Ishikawa (cell line): ENCODE results near the gene SRPK2.

Experiments used
- CEBPB ChIP-seq: IDR thresholded peaks from 2 replicates; pipeline ENCODE4 v1.6.1; 2012
- EP300 ChIP-seq: IDR thresholded peaks from 2 replicates; pipeline ENCODE4 v1.6.1; 2012; ENCODE audit warnings: borderline replicate concordance
- FOXM1 ChIP-seq: IDR thresholded peaks from 2 replicates; pipeline ENCODE4 v1.6.1; 2012; ENCODE audit warnings: low read depth, borderline replicate concordance
- RAD21 ChIP-seq: IDR thresholded peaks from 2 replicates; pipeline ENCODE4 v1.6.1; 2012; ENCODE audit warnings: low read depth
- TAF1 ChIP-seq: IDR thresholded peaks from 2 replicates; pipeline ENCODE4 v1.6.1; 2012; ENCODE audit warnings: low read depth, mild to moderate bottlenecking
- TEAD4 ChIP-seq: IDR thresholded peaks from 2 replicates; pipeline ENCODE4 v1.6.1; 2012
- ZBTB7A ChIP-seq: IDR thresholded peaks from 2 replicates; pipeline ENCODE4 v1.6.1; 2012; ENCODE audit warnings: low read depth
- TF ChIP-seq, protein P1 (sequence below): IDR thresholded peaks from 2 replicates; pipeline ENCODE4 v1.6.1; 2012
- TF ChIP-seq, protein P2 (sequence below): IDR thresholded peaks from 2 replicates; pipeline ENCODE4 v1.6.1; 2012; ENCODE audit warnings: low read depth, mild to moderate bottlenecking

The SRPK2 gene

DNA sequence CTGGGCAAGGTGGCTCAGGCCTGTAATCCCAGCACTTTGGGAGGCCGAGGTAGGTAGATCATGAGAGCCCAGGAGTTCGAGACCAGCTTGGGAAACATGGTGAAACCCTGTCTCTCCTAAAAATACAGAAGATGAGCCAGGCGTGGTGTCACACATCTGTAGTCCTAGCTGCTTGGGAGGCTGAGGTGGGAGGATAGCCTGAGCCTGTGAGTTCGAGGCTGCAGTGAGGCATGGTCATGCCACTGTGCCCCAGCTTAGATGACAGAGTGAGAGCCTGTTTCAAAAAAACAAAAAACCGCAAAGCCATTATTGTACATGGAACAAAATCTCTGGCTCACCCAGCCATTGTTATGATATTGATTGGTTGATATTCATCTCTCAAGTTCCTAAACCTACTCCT, 321.0 kb downstream of the SRPK2 start:
- TF ChIP-seq CEBPB = no peak
- TF ChIP-seq EP300 = no peak
- no peak for TF ChIP-seq TAF1
- TF ChIP-seq TEAD4 = no peak
- no peak for TF ChIP-seq FOXM1
- TF ChIP-seq, protein P1, sequence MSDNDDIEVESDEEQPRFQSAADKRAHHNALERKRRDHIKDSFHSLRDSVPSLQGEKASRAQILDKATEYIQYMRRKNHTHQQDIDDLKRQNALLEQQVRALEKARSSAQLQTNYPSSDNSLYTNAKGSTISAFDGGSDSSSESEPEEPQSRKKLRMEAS = no peak
- TF ChIP-seq ZBTB7A = no peak
- no peak for TF ChIP-seq RAD21
- TF ChIP-seq, protein P2, sequence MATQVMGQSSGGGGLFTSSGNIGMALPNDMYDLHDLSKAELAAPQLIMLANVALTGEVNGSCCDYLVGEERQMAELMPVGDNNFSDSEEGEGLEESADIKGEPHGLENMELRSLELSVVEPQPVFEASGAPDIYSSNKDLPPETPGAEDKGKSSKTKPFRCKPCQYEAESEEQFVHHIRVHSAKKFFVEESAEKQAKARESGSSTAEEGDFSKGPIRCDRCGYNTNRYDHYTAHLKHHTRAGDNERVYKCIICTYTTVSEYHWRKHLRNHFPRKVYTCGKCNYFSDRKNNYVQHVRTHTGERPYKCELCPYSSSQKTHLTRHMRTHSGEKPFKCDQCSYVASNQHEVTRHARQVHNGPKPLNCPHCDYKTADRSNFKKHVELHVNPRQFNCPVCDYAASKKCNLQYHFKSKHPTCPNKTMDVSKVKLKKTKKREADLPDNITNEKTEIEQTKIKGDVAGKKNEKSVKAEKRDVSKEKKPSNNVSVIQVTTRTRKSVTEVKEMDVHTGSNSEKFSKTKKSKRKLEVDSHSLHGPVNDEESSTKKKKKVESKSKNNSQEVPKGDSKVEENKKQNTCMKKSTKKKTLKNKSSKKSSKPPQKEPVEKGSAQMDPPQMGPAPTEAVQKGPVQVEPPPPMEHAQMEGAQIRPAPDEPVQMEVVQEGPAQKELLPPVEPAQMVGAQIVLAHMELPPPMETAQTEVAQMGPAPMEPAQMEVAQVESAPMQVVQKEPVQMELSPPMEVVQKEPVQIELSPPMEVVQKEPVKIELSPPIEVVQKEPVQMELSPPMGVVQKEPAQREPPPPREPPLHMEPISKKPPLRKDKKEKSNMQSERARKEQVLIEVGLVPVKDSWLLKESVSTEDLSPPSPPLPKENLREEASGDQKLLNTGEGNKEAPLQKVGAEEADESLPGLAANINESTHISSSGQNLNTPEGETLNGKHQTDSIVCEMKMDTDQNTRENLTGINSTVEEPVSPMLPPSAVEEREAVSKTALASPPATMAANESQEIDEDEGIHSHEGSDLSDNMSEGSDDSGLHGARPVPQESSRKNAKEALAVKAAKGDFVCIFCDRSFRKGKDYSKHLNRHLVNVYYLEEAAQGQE = no peak
